SU-DHL-6 (cell line): ENCODE results near the gene DHCR24.

Experiments
- EZH2phosphoT487 ChIP-seq: fragments of 200-600 bp; sonication (generic), shearing (Covaris generic); conservative IDR thresholded peaks from 2 replicates; pipeline ENCODE4 v1.6.1; 2018; ENCODE audit warnings: mild to moderate bottlenecking, antibody characterized with exemption, low read length, moderate library complexity, mixed read lengths
- TF ChIP-seq, protein P1 (sequence below): fragments of 200-600 bp; sonication (generic); IDR thresholded peaks from one replicate; pipeline ENCODE4 v1.5.1; 2017; ENCODE audit warnings: antibody characterized with exemption, mild to moderate bottlenecking, low read length, moderate library complexity; ENCODE audit not compliant: insufficient read depth, poor library complexity, severe bottlenecking

DNA sequence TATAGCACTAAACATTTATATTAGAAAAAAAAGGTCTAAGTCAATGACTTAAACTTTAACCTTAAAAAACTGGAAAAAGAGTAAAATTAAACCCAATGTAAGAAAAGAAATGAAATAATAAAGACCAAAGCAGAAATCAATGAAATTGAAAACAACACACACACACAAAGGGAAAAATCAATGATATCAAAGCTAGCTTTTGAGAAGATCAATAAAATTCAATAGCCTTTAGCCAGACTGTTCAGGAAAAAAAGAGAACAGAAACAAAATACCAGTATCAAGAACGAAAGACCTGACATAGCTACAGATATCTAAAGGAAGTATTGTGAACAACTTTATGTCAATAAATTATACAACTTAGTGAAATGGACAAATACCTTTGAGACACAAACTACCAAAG lies 7.1 kb downstream of the DHCR24 start:
- TF ChIP-seq, protein P1, sequence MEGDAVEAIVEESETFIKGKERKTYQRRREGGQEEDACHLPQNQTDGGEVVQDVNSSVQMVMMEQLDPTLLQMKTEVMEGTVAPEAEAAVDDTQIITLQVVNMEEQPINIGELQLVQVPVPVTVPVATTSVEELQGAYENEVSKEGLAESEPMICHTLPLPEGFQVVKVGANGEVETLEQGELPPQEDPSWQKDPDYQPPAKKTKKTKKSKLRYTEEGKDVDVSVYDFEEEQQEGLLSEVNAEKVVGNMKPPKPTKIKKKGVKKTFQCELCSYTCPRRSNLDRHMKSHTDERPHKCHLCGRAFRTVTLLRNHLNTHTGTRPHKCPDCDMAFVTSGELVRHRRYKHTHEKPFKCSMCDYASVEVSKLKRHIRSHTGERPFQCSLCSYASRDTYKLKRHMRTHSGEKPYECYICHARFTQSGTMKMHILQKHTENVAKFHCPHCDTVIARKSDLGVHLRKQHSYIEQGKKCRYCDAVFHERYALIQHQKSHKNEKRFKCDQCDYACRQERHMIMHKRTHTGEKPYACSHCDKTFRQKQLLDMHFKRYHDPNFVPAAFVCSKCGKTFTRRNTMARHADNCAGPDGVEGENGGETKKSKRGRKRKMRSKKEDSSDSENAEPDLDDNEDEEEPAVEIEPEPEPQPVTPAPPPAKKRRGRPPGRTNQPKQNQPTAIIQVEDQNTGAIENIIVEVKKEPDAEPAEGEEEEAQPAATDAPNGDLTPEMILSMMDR, result no peak
- no peak for TF ChIP-seq EZH2phosphoT487
